DMS53 (cell line): ENCODE measurements around the gene GOLGA1.
A peak's percentile ranks its signal among the peaks of the same experiment; 100 is the strongest.

Experiments
- DNase-seq: peaks from one replicate; lab custom pipeline; 2025; lab: John Stamatoyannopoulos, UW

GOLGA1 gene

DNA sequence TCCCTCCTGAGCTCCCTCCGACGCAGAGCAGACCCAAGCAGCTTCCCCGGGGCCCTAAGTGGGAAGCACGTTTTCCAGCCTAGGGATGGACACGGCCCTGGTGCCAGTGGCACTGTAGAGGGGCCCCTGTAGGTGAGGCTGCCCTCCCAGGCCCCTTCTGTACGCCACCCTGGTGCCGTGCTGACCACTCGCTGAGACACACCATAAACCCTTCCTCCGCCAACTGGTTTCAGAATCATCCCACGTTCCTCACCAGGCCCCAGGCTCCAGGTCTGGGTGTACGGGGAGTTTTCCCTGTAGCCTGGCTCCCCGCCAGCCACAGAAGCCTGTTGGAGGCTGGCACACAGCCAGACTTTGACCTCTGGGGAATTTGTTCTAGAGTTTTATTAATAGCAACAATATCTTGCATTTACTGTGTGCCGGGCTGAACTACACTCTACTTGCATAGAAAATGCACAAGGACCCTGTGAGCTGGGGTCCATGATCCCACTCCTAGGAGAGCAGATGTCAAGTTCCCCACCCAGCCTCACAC lies 105.8 kb downstream of the GOLGA1 start:
- peak; percentile 65 for DNase-seq

DNA sequence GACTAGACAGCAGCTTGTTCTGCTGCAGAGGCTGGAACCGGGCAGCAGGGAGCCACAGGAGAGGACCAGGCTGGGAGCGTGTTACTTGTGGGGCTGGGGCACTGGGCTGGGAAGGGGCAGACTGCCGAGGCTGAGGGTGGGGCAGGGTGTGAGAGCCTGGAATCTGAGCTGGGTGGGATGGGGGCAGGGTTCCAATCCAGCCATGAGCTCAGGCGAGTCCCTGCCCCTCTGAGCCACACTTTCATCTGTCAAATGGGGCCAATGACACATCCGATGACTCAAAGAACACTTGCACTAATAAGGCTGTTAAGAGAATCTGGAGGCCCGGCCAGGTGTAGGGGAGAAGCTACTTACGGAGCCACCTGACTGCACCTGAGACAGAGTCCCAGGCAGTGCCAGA lies 106.3 kb downstream of the GOLGA1 start:
- DNase-seq, result peak; percentile 48

GRCh38 chr9:124831642-124832364 lies 109.1 kb downstream of the GOLGA1 start:
- DNase-seq, result no peak

DNA sequence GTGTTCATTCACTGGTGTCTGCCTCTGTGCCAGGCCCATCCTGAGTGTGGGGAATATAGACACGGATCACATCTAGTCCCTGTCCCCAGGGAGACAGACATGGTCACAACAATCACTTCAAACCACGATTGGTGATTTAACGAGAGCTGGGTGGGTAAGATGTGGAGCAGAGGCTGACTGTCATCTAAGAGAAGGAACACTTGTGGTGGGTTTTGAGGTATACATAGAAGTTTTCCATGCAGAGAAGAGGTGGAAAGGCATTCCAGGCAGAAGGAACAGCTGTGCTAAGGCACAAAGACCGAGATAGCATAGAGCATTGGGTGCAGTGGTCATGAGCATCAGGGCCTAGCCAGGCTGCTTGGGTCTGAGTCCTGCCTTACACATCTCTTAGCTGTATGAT lies 110.3 kb downstream of the GOLGA1 start:
- no peak for DNase-seq

GRCh38 chr9:124829334-124829669 lies 111.6 kb downstream of the GOLGA1 start:
- DNase-seq, result no peak

- peak; percentile 25 for DNase-seq
Measured at GRCh38 chr9:124828489-124829333, 112.2 kb downstream of the GOLGA1 start.
